HepG2 (cell line): ENCODE measurements around the gene PPM1M. TPM values are rescaled to one million over a fixed set of nuclear protein-coding genes. Genes with fewer than 3 reads are reported as not detected.

Source experiments
- AGO1 ChIP-seq: fragments of 200-400 bp; formaldehyde crosslinking; IDR thresholded peaks from 2 replicates; pipeline ENCODE4 v1.6.1; 2017; ENCODE audit warnings: mild to moderate bottlenecking, low read depth, low read length, moderate library complexity; ENCODE audit not compliant: poor library complexity, severe bottlenecking
- ATAD3A ChIP-seq: sonication (generic); formaldehyde crosslinking; IDR thresholded peaks from 2 replicates; pipeline ENCODE4 v1.4.0; 2020; ENCODE audit warnings: missing genetic modification reagents
- BRCA1 ChIP-seq: sonication (generic); formaldehyde crosslinking; IDR thresholded peaks from 2 replicates; pipeline ENCODE4 v1.4.0; 2020; ENCODE audit warnings: missing genetic modification reagents
- IRF9 ChIP-seq: sonication (generic); formaldehyde crosslinking; IDR thresholded peaks from 2 replicates; pipeline ENCODE4 v1.8.0; 2022; ENCODE audit warnings: missing genetic modification reagents, mild to moderate bottlenecking, borderline replicate concordance
- LBX2 ChIP-seq: sonication (generic); formaldehyde crosslinking; IDR thresholded peaks from 2 replicates; pipeline ENCODE4 v1.5.0; 2020; ENCODE audit warnings: missing genetic modification reagents, mild to moderate bottlenecking, borderline replicate concordance
- MATR3 ChIP-seq: sonication (generic); formaldehyde crosslinking; IDR thresholded peaks from 2 replicates; pipeline ENCODE4 v1.4.0; 2020; ENCODE audit warnings: missing genetic modification reagents
- MIXL1 ChIP-seq: IDR thresholded peaks from 2 replicates; pipeline ENCODE4 v1.6.1; 2016
- PHF20 ChIP-seq: sonication (generic); formaldehyde crosslinking; IDR thresholded peaks from 2 replicates; pipeline ENCODE4 v1.5.0; 2020; ENCODE audit warnings: mild to moderate bottlenecking, missing genetic modification reagents
- POLR2AphosphoS2 ChIP-seq: IDR thresholded peaks from 2 replicates; pipeline ENCODE4 v1.6.1; 2011; ENCODE audit warnings: low read depth, low read length, improper control_type of control experiment
- STAT6 ChIP-seq: sonication (generic); formaldehyde crosslinking; IDR thresholded peaks from 2 replicates; pipeline ENCODE4 v1.4.0; 2020; ENCODE audit warnings: missing genetic modification reagents, mild to moderate bottlenecking, borderline replicate concordance
- TBX3 ChIP-seq: fragments of 450-650 bp; IDR thresholded peaks from 2 replicates; pipeline ENCODE4 v1.6.1; 2017; ENCODE audit warnings: antibody characterized with exemption, mild to moderate bottlenecking, inconsistent platforms, borderline replicate concordance
- TERF1 ChIP-seq: sonication (generic); formaldehyde crosslinking; IDR thresholded peaks from 2 replicates; pipeline ENCODE4 v1.8.0; 2022; ENCODE audit warnings: mild to moderate bottlenecking, missing genetic modification reagents, moderate library complexity
- ZFP36L1 ChIP-seq: sonication (generic); formaldehyde crosslinking; IDR thresholded peaks from 2 replicates; pipeline ENCODE4 v1.8.0; 2022; ENCODE audit warnings: mild to moderate bottlenecking, missing genetic modification reagents, moderate library complexity
- ZNF251 ChIP-seq: sonication (generic); formaldehyde crosslinking; IDR thresholded peaks from 2 replicates; pipeline ENCODE4 v1.9.0; 2021; ENCODE audit warnings: mild to moderate bottlenecking, missing genetic modification reagents
- ZNF263 ChIP-seq: sonication (generic); formaldehyde crosslinking; IDR thresholded peaks from 2 replicates; pipeline ENCODE4 v1.4.0; 2020; ENCODE audit warnings: missing genetic modification reagents
- ZNF367 ChIP-seq: sonication (generic); formaldehyde crosslinking; IDR thresholded peaks from 2 replicates; pipeline ENCODE4 v1.4.0; 2020; ENCODE audit warnings: missing genetic modification reagents, borderline replicate concordance
- ZNF605 ChIP-seq: sonication (generic); formaldehyde crosslinking; IDR thresholded peaks from 2 replicates; pipeline ENCODE4 v1.8.0; 2022; ENCODE audit warnings: mild to moderate bottlenecking, missing genetic modification reagents
- polyA plus RNA-seq, 8 experiments: library from polyadenylated mRNA; depleted of rRNA in 3 of 8; stranded (reverse) in 7 of 8; unstranded in 1 of 8; fragments of >200 nt; fragmentation: Illumina TruSeq in 4 of 8; extraction: Trizol in 4 of 8; gene quantifications; 2 replicates each; pipeline versions ENCODE4 v1.2.1 to v1.2.3, GENCODE V29; 2011 to 2016; ENCODE audit warnings: low read depth in 4 of 8, missing spikeins in 1 of 8, mixed read lengths in 1 of 8; ENCODE audit not compliant: insufficient read depth in 1 of 8
- total RNA-seq, 5 experiments: library from RNA; depleted of rRNA; stranded (reverse); fragments of >200 nt; fragmentation: Illumina TruSeq; extraction: Trizol; gene quantifications; 2 replicates each; pipeline ENCODE4 v1.2.3, GENCODE V29; 2016; ENCODE audit warnings: low read depth in 1 of 5
- TF ChIP-seq, protein P1 (sequence below): IDR thresholded peaks from 2 replicates; pipeline ENCODE4 v1.6.1; 2016; ENCODE audit warnings: missing biosample characterization, missing genetic modification reagents, low read depth
- TF ChIP-seq, protein P2 (sequence below), 2 experiments: sonication (generic) in 1 of 2; formaldehyde crosslinking in 1 of 2; IDR thresholded peaks; 2 replicates each; pipeline versions ENCODE4 v1.4.0 to v1.6.1; 2018 to 2020; ENCODE audit warnings: missing genetic modification reagents in 2 of 2, borderline replicate concordance in 1 of 2, low read depth in 1 of 2, mild to moderate bottlenecking in 1 of 2, missing biosample characterization in 1 of 2

PPM1M gene
- total and polyA plus RNA-seq, 2 of the 13 experiments (the other 11 are each of a cell fraction or from before 2014, with no cell fraction given), result 2.5 to 5.9 TPM

GRCh38 chr3:52238761-52239701 lies 6.5 kb upstream of the PPM1M start, which contains the start of gene TWF2 (continued):
- TF ChIP-seq, protein P1, sequence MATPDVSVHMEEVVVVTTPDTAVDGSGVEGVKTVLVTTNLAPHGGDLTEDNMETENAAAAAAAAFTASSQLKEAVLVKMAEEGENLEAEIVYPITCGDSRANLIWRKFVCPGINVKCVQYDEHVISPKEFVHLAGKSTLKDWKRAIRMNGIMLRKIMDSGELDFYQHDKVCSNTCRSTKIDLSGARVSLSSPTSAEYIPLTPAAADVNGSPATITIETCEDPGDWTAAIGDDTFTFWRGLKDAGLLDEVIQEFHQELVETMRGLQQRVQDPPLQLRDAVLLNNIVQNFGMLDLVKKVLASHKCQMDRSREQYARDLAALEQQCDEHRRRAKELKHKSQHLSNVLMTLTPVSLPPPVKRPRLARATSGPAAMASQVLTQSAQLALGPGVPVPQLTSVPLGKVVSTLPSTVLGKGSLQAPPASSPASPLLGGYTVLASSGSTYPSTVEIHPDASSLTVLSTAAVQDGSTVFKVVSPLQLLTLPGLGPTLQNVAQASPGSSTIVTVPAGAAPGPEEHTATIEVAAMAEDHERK, result no peak
- TF ChIP-seq MATR3, result no peak
- no peak for TF ChIP-seq ZFP36L1
- 0 out of 2 replicates have a peak, but pooled peaks have one; percentile 27 for TF ChIP-seq ZNF263 (CRISPR knock-in tag)
- TF ChIP-seq PHF20 (CRISPR knock-in tag), result peak; percentile 70
- peak; percentile 79; the same call in 1 of the 2 replicates for TF ChIP-seq ZNF605
- no peak for TF ChIP-seq LBX2 (CRISPR knock-in tag)
- TF ChIP-seq TERF1 (CRISPR knock-in tag), result no peak
- TF ChIP-seq, protein P2, sequence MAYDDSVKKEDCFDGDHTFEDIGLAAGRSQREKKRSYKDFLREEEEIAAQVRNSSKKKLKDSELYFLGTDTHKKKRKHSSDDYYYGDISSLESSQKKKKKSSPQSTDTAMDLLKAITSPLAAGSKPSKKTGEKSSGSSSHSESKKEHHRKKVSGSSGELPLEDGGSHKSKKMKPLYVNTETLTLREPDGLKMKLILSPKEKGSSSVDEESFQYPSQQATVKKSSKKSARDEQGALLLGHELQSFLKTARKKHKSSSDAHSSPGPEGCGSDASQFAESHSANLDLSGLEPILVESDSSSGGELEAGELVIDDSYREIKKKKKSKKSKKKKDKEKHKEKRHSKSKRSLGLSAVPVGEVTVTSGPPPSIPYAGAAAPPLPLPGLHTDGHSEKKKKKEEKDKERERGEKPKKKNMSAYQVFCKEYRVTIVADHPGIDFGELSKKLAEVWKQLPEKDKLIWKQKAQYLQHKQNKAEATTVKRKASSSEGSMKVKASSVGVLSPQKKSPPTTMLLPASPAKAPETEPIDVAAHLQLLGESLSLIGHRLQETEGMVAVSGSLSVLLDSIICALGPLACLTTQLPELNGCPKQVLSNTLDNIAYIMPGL (CRISPR knock-in tag; IDR thresholded peaks at IDR 0.05; ENCODE audit: borderline replicate concordance in 1 of 2, low read depth in 1 of 2), result peak; percentile 52 to 57; a peak in 3 of 4 replicates
- TF ChIP-seq MIXL1 (CRISPR knock-in tag), result peak; percentile 15; the same call in 1 of the 2 replicates
- TF ChIP-seq TBX3, result no peak
- no peak for TF ChIP-seq ZNF251
- no peak for TF ChIP-seq BRCA1 (CRISPR knock-in tag)
- TF ChIP-seq ZNF367 (CRISPR knock-in tag), result peak; percentile 28; the same call in 1 of the 2 replicates
- peak; percentile 16; the same call in 1 of the 2 replicates for TF ChIP-seq IRF9 (CRISPR knock-in tag)
- TF ChIP-seq STAT6 (CRISPR knock-in tag), result no peak
- no peak for TF ChIP-seq ATAD3A
- TF ChIP-seq AGO1, result no peak
- no peak for TF ChIP-seq POLR2AphosphoS2
